ENCODE measurements around the gene HMX1. TPM values are rescaled to one million over a fixed set of nuclear protein-coding genes. Genes with fewer than 3 reads are reported as not detected.

Gene HMX1
- total RNA-seq, 2 experiments from 2014 or later = not detected

DNA sequence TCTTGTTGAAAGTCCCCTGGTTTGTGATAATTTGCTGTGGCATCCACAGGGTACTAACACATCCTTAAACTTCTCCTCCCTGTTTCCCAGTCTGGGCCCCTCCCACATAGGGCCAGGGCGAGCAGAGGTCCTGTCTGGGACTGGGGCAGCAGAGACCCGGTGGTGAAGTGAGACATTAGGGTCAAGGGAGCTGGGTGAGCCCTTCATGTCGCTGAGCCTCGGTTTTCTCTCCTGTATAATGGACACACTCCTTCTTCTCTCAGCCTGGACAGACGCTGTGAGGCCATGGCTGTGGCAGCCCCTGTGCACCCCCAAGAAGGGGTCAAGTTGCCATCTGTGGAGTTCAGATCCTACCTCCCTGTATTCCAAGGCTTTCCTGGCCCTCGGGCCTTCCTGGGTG lies 33.0 kb upstream of the HMX1 start:
- no peaks in the 10 kb centered on the region for H3K9me3 ChIP-seq (ENCODE audit: low read length)
- CTCF ChIA-PET (ENCODE audit: unreplicated experiment) = no interaction called here

DNA sequence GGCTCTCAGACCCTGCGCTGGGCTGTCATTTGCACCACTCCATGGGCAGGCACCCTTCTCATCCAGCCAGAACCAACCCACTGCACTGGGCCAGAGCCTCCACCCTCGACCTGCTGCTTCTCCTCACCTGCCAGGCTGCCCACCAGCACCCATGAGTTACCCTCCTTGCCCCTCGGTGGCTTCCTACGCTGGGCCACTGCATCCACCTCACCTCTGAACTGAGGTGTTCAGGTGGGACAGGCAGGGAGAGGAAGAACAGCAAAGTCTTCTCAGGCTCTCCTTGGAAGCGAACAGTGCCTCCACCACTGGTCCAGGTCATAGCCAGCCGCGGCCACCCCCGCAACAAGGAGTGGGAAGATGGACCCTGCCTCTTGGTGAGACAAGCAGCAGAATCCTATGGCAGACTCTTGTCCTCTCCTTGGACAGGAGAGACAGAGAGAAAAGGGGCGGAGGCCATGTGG lies 32.4 kb upstream of the HMX1 start:
- no peaks in the 10 kb centered on the region for H4K20me1 ChIP-seq (ENCODE audit: insufficient read depth, low read length)
- H3K36me3 ChIP-seq (ENCODE audit: insufficient read depth, low read length) = no peaks in the 10 kb centered on the region
- no peaks in the 10 kb centered on the region for H3K4me1 ChIP-seq (ENCODE audit: insufficient read depth, low read length, poor library complexity, severe bottlenecking)
- no TSS peak for BruUV-seq (replicated peaks)
- TF ChIP-seq, protein P1, sequence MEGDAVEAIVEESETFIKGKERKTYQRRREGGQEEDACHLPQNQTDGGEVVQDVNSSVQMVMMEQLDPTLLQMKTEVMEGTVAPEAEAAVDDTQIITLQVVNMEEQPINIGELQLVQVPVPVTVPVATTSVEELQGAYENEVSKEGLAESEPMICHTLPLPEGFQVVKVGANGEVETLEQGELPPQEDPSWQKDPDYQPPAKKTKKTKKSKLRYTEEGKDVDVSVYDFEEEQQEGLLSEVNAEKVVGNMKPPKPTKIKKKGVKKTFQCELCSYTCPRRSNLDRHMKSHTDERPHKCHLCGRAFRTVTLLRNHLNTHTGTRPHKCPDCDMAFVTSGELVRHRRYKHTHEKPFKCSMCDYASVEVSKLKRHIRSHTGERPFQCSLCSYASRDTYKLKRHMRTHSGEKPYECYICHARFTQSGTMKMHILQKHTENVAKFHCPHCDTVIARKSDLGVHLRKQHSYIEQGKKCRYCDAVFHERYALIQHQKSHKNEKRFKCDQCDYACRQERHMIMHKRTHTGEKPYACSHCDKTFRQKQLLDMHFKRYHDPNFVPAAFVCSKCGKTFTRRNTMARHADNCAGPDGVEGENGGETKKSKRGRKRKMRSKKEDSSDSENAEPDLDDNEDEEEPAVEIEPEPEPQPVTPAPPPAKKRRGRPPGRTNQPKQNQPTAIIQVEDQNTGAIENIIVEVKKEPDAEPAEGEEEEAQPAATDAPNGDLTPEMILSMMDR (conservative IDR thresholded peaks at IDR 0.05; ENCODE audit: low read length) = no peak
- no peak for TF ChIP-seq EZH2phosphoT487 (IDR thresholded peaks at IDR 0.05; ENCODE audit: borderline replicate concordance, low read depth, low read length)
- H3K4me2 ChIP-seq (ENCODE audit: low read length) = no peak overlapping the region
- no peaks in the 10 kb centered on the region for H3K9me3 ChIP-seq (ENCODE audit: low read length)
- H2AFZ ChIP-seq (ENCODE audit: low read length) = no peak overlapping the region
- no peak overlapping the region for H3K4me3 ChIP-seq (ENCODE audit: low read depth, low read length, poor library complexity, severe bottlenecking)
- intact Hi-C loops (cut with micrococcal nuclease; ENCODE audit: unreplicated experiment) = no loop called here
- H3K79me2 ChIP-seq (ENCODE audit: insufficient read depth, low read depth, low read length) = no peaks in the 10 kb centered on the region
- no peak overlapping the region for H3K27ac ChIP-seq (ENCODE audit: low read depth, low read length, poor library complexity, severe bottlenecking)
- ChIA-PET CTCF (ENCODE audit: unreplicated experiment) (no interaction called here), POLR2A (no interaction called here)
- DNase-seq (ENCODE audit: low spot score) = no peak
- no peaks in the 10 kb centered on the region for H3K9me2 ChIP-seq (ENCODE audit: insufficient read depth, low read length)

More for the DNA sequence above, 33.0 kb upstream of the HMX1 start:
- TF ChIP-seq, protein P1 (conservative IDR thresholded peaks at IDR 0.05; ENCODE audit: low read length) = no peak
- TF ChIP-seq EZH2phosphoT487 (IDR thresholded peaks at IDR 0.05; ENCODE audit: borderline replicate concordance, low read depth, low read length) = no peak
- Histone ChIP-seq H2AFZ (ENCODE audit: low read length) (no peak overlapping the region), H3K27ac (ENCODE audit: low read depth, low read length, poor library complexity, severe bottlenecking) (no peak overlapping the region), H3K36me3 (ENCODE audit: insufficient read depth, low read length) (no peaks in the 10 kb centered on the region), H3K4me3 (ENCODE audit: low read depth, low read length, poor library complexity, severe bottlenecking) (no peak overlapping the region), H3K4me1 (ENCODE audit: insufficient read depth, low read length, poor library complexity, severe bottlenecking) (no peaks in the 10 kb centered on the region), H3K4me2 (ENCODE audit: low read length) (no peak overlapping the region), H4K20me1 (ENCODE audit: insufficient read depth, low read length) (no peaks in the 10 kb centered on the region), H3K79me2 (ENCODE audit: insufficient read depth, low read depth, low read length) (no peaks in the 10 kb centered on the region), H3K9me2 (ENCODE audit: insufficient read depth, low read length) (no peaks in the 10 kb centered on the region)
- intact Hi-C loops (cut with micrococcal nuclease; ENCODE audit: unreplicated experiment) = no loop called here
- DNase-seq (ENCODE audit: low spot score) = no peak
- POLR2A ChIA-PET = no interaction called here
- no TSS peak for BruUV-seq (replicated peaks)

DNA sequence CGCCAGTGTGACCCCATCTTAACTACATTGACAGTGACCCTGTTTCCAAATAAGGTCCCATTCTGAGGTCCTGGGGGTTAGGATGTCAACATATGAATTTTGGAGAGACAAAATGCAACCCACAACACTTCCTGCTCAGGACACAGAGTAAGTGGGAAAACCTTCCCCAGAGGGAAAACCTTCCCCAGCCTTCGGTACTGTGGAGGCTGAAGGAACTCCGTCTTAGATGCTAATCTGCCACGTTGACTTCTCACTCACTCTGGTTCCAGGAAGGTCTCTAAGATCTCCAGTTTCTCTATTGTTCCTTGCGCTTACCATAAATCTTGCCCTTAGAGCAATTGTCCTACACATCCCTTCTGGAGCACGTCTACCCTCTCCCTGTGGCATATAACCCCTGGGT lies 29.7 kb upstream of the HMX1 start:
- H3K4me2 ChIP-seq (ENCODE audit: low read length) = no peak overlapping the region
- no peaks in the 10 kb centered on the region for H3K9me2 ChIP-seq (ENCODE audit: insufficient read depth, low read length)
- no peaks in the 10 kb centered on the region for H3K79me2 ChIP-seq (ENCODE audit: insufficient read depth, low read depth, low read length)
- no TSS peak for BruUV-seq (replicated peaks)
- no peaks in the 10 kb centered on the region for H3K36me3 ChIP-seq (ENCODE audit: insufficient read depth, low read length)
- H3K4me1 ChIP-seq (ENCODE audit: insufficient read depth, low read length, poor library complexity, severe bottlenecking) = no peaks in the 10 kb centered on the region
- H2AFZ ChIP-seq (ENCODE audit: low read length) = no peak overlapping the region
- no peaks in the 10 kb centered on the region for H3K9me3 ChIP-seq (ENCODE audit: low read length)
- no peaks in the 10 kb centered on the region for H4K20me1 ChIP-seq (ENCODE audit: insufficient read depth, low read length)
- H3K27ac ChIP-seq (ENCODE audit: low read depth, low read length, poor library complexity, severe bottlenecking) = no peak overlapping the region
- POLR2A ChIA-PET = no interaction called here
- intact Hi-C loops (cut with micrococcal nuclease; ENCODE audit: unreplicated experiment) = no loop called here
- no peak for DNase-seq (ENCODE audit: low spot score)
- CTCF ChIA-PET (ENCODE audit: unreplicated experiment) = no interaction called here
- TF ChIP-seq EZH2phosphoT487 (IDR thresholded peaks at IDR 0.05; ENCODE audit: borderline replicate concordance, low read depth, low read length) = no peak
- no peak overlapping the region for H3K4me3 ChIP-seq (ENCODE audit: low read depth, low read length, poor library complexity, severe bottlenecking)
